ENCODE measurements around the gene SLC41A3. TPM values are rescaled to one million over a fixed set of nuclear protein-coding genes. Genes with fewer than 3 reads are reported as not detected.

The SLC41A3 gene
- total and polyA plus RNA-seq, 2 of the 4 experiments (the other 2 are of a cell fraction), result 30.5 to 43.5 TPM

DNA sequence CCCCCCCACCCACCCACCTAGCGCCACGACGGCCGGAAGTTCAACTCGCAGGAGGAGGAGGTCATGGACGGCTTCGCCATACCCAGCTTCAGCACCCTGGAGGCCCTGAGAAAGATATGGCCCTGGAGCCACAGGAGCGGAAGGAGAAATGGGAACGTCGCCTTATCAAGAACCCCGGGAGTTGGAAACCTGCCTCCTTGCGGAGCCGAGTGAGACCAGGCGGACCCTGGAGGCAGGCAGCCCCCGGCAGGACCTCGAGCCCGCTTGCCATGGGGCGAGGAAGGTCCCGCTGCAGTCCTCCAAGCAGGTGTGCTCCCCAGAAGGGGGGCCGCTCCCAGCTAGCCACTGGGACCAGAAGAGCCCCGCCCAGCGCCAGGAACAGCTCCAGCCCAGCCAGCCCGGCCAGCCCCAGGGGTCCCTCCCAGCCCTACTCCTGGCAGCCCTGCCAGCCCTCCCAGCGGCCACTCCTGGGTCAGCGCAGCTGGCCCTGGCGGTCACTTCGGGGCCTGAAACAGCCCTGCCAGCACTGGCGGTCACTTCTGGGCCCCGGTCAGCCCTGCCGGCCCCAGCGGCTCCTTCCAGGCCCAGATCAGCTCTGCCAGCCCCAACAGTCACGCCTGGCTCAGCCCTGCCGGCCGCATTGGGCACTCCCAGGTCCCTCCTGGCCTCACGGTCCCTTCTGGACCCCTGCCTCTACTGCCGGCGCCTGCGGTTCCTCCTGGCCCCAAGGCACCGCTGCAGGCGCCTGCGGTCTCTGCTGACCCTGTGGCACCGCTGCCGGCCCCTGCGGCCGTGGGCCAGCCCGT, 125.2 kb downstream of the SLC41A3 start:
- no peak overlapping the region for H3K4ac ChIP-seq (ENCODE audit: low read depth, low read length)

More for the DNA sequence above, 125.2 kb downstream of the SLC41A3 start:
- DNase-seq (no peak), ATAC-seq (ENCODE audit: low read depth) (no peak)
- Histone ChIP-seq H2BK5ac (ENCODE audit: low read depth, low read length, poor library complexity, severe bottlenecking) (no peak overlapping the region), H3K9me3 (ENCODE audit: control insufficient read depth, insufficient read depth, low read length) (no peaks in the 10 kb centered on the region), H4K20me1 (ENCODE audit: insufficient read depth, low read length) (no peaks in the 10 kb centered on the region), H2BK120ac (ENCODE audit: low read depth, low read length) (no peak overlapping the region), H3K79me1 (ENCODE audit: low read depth in 1 of 2, low read length in 2 of 2) (no peaks in the 10 kb centered on the region), H2BK20ac (ENCODE audit: low read depth, low read length) (no peak overlapping the region), H2AK9ac (replicated peaks; ENCODE audit: low read depth, low read length, poor library complexity) (no peak overlapping the region), H3K23ac (ENCODE audit: low read depth, low read length) (no peak overlapping the region), H3K4me3 (ENCODE audit: insufficient read depth, low read depth, low read length) (no peak overlapping the region), H3K56ac (ENCODE audit: extremely low read depth, insufficient read depth, low read length) (no peak overlapping the region), H3K4me2 (ENCODE audit: low read depth, low read length) (no peak overlapping the region), H3K27ac (ENCODE audit: insufficient read depth, low read length) (no peak overlapping the region), H3K27me3 (ENCODE audit: control insufficient read depth, insufficient read depth, low read length) (peaks cover 9% of the 10 kb centered on the region), H3K9me1 (ENCODE audit: insufficient read depth, low read length) (no peaks in the 10 kb centered on the region), H4K8ac (ENCODE audit: low read depth in 2 of 2, low read length in 2 of 2) (no peak overlapping the region), H3K9ac (ENCODE audit: low read depth, low read length) (no peak overlapping the region), H3K4me1 (ENCODE audit: control insufficient read depth, insufficient read depth, low read length) (no peaks in the 10 kb centered on the region), H3K36me3 (ENCODE audit: control insufficient read depth, insufficient read depth, low read length) (no peaks in the 10 kb centered on the region), H3K14ac (replicated peaks; ENCODE audit: low read depth, low read length) (no peak overlapping the region), H2AK5ac (ENCODE audit: low read depth, low read length) (no peak overlapping the region), H2AFZ (replicated peaks; ENCODE audit: low read length, poor library complexity) (no peak overlapping the region), H4K91ac (ENCODE audit: insufficient read depth, low read depth, low read length) (no peak overlapping the region), H4K5ac (ENCODE audit: low read depth, low read length) (no peak overlapping the region), H2BK15ac (ENCODE audit: low read depth, low read length) (no peak overlapping the region), H3K18ac (ENCODE audit: low read depth, low read length) (no peak overlapping the region)
- BruUV-seq (replicated peaks), result no TSS peak
- intact Hi-C loops (cut with micrococcal nuclease) (no loop called here), in situ Hi-C loops (cut with MboI; ENCODE audit: low sequenced_read_pairs) (loop anchor here (25.0 kb wide), 1 partner anchor 429 kb away; the partner anchor contains the start of gene CFAP100), dilution Hi-C loops (cut with HindIII; ENCODE audit: low sequenced_read_pairs, unreplicated experiment) (no loop called here)
- POLR2A ChIA-PET (ENCODE audit: unreplicated experiment), result no interaction called here
- TF ChIP-seq RFX5 (IDR thresholded peaks at IDR 0.05; ENCODE audit: low read depth, low read length) (no peak), FOS (IDR thresholded peaks at IDR 0.05; ENCODE audit: low read depth, low read length) (no peak), RAD21 (IDR thresholded peaks at IDR 0.05; ENCODE audit: low read length) (no peak), RCOR1 (IDR thresholded peaks at IDR 0.05; ENCODE audit: insufficient replicate concordance, low read length) (no peak), NFE2L2 (IDR thresholded peaks at IDR 0.05; ENCODE audit: low read depth, low read length) (no peak), POLR2A (IDR thresholded peaks at IDR 0.05; ENCODE audit: low read depth, low read length) (no peak), SMC3 (IDR thresholded peaks at IDR 0.05; ENCODE audit: low read depth, low read length) (no peak), MAZ (IDR thresholded peaks at IDR 0.05; ENCODE audit: borderline replicate concordance, low read depth, low read length) (no peak), BHLHE40 (IDR thresholded peaks at IDR 0.05; ENCODE audit: low read depth, low read length) (no peak), CEBPB (IDR thresholded peaks at IDR 0.05; ENCODE audit: low read depth, low read length) (no peak), MAFK (IDR thresholded peaks at IDR 0.05; ENCODE audit: low read depth, low read length) (no peak)
- TF ChIP-seq, protein P1, sequence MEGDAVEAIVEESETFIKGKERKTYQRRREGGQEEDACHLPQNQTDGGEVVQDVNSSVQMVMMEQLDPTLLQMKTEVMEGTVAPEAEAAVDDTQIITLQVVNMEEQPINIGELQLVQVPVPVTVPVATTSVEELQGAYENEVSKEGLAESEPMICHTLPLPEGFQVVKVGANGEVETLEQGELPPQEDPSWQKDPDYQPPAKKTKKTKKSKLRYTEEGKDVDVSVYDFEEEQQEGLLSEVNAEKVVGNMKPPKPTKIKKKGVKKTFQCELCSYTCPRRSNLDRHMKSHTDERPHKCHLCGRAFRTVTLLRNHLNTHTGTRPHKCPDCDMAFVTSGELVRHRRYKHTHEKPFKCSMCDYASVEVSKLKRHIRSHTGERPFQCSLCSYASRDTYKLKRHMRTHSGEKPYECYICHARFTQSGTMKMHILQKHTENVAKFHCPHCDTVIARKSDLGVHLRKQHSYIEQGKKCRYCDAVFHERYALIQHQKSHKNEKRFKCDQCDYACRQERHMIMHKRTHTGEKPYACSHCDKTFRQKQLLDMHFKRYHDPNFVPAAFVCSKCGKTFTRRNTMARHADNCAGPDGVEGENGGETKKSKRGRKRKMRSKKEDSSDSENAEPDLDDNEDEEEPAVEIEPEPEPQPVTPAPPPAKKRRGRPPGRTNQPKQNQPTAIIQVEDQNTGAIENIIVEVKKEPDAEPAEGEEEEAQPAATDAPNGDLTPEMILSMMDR (conservative IDR thresholded peaks at IDR 0.05; ENCODE audit: low read depth, low read length), result no peak
- TF ChIP-seq, protein P2, sequence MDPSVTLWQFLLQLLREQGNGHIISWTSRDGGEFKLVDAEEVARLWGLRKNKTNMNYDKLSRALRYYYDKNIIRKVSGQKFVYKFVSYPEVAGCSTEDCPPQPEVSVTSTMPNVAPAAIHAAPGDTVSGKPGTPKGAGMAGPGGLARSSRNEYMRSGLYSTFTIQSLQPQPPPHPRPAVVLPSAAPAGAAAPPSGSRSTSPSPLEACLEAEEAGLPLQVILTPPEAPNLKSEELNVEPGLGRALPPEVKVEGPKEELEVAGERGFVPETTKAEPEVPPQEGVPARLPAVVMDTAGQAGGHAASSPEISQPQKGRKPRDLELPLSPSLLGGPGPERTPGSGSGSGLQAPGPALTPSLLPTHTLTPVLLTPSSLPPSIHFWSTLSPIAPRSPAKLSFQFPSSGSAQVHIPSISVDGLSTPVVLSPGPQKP (IDR thresholded peaks at IDR 0.05; ENCODE audit: borderline replicate concordance, low read depth, low read length), result no peak
- TF ChIP-seq, protein P3, sequence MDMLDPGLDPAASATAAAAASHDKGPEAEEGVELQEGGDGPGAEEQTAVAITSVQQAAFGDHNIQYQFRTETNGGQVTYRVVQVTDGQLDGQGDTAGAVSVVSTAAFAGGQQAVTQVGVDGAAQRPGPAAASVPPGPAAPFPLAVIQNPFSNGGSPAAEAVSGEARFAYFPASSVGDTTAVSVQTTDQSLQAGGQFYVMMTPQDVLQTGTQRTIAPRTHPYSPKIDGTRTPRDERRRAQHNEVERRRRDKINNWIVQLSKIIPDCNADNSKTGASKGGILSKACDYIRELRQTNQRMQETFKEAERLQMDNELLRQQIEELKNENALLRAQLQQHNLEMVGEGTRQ (IDR thresholded peaks at IDR 0.05; ENCODE audit: low read depth, low read length), result no peak
- CTCF ChIA-PET, result no interaction called here
- 82% methylated on average over 23 of the region's 46 CpGs; no CpG with 5 or more reads in 1 of the 2 experiments for WGBS, 2 experiments (ENCODE audit: extremely low coverage in 2 of 2, insufficient read length in 1 of 2)

All from IMR-90 (cell line).